Pancreas (tissue), 10 donors: Measurements from ENCODE around the gene LRRC75B. TPM values are rescaled to one million over a fixed set of nuclear protein-coding genes. Genes with fewer than 3 reads are reported as not detected.

ENCODE experiments used
- ATAC-seq, 4 donors: fragments of 200-7000 bp; cut with Tn5 transposase; one replicate each; pipeline versions ENCODE4 v1.8.0 to v1.9.1; 2020; ENCODE audit warnings: mild to moderate bottlenecking in 4 of 4, moderate library complexity in 4 of 4
- DNase-seq, 6 donors: peaks; one replicate each; pipeline ENCODE4 v3.0.0-alpha.2; 2020
- FAIRE-seq: peaks from 2 replicates; lab custom pipeline; 2012; peaks lifted over from hg19 to GRCh38; lab: Jason Lieb, UNC
- H3K27ac ChIP-seq, 4 donors: fragments of 200-600 bp; sonication (generic); 1 replicate in 3 of 4; 2 replicates in 1 of 4; pipeline versions ENCODE4 v1.5.0 to v1.8.0; 2020
- H3K27me3 ChIP-seq, 4 donors: fragments of 200-600 bp; one replicate each; pipeline ENCODE4 v1.8.0; 2021
- H3K36me3 ChIP-seq, 3 donors: fragments of 200-600 bp; sonication (generic) in 1 of 3; one replicate each; pipeline versions ENCODE4 v1.5.0 to v1.8.0; 2020 to 2021
- H3K4me1 ChIP-seq, 3 donors: fragments of 200-600 bp; one replicate each; pipeline ENCODE4 v1.8.0; 2021
- H3K4me3 ChIP-seq, 4 donors: fragments of 200-600 bp; sonication (generic) in 2 of 4; one replicate each; pipeline versions ENCODE4 v1.5.0 to v1.8.0; 2020 to 2021
- H3K9me3 ChIP-seq, 4 donors: fragments of 200-600 bp; one replicate each; pipeline ENCODE4 v1.8.0; 2021
- whole genome bisulfite sequencing, 2 donors: extraction: QIAGEN DNeasy Blood & Tissue Kit; methylation state at CpG; one replicate each; pipeline ENCODE4 v1.1.7; 2013; 5-methylcytosine and 5-hydroxymethylcytosine counted together
- intact Hi-C, 3 donors: fragments of 100-400 bp; cut with DNase I; formaldehyde crosslinking; loops; one replicate each; pipeline versions ENCODE4 v1.11.1 to v1.14.2; 2022
- polyA plus RNA-seq, 2 donors: library from polyadenylated mRNA; stranded (reverse); fragments of 200-250 nt; gene quantifications; one replicate each; pipeline ENCODE4 v1.2.3, GENCODE V29; 2013
- total RNA-seq, 6 donors: library from RNA; stranded (reverse); fragmentation: NEBNext Ultra II Directional in 4 of 6; extraction: Animal tissue kit (Norgen Biotek cat#: 25700) in 4 of 6; gene quantifications; one replicate each; pipeline versions ENCODE4 v1.2.1 to v1.2.4, GENCODE V29; 2021 to 2023
- TF ChIP-seq, protein P1 (sequence below), 4 donors: fragments of 200-600 bp; sonication (generic) in 3 of 4; IDR thresholded peaks; one replicate each; pipeline versions ENCODE4 v1.5.0 to v1.8.0; 2021; ENCODE audit warnings: antibody characterized with exemption in 4 of 4
- donor health status: healthy with polysubstance abuse.
- donor health status: DM: no; HTN: no; CAD: no; lungs with moderate emphysema.
- donor health status: DM: no; HTN: no; CAD: no.
- donor health status: control.
- donor health status: control.
- donor health status: Bipolar disorder and iron deficiency.
- donor health status: DM: yes; HTN: yes; CAD: no.
- donor health status: DM: no; HTN: no; CAD: no.
- donor health status: DM: no; HTN: no; CAD: no.
- donor health status: DM: yes; HTN: yes; CAD: no.

LRRC75B gene
- total and polyA plus RNA-seq, 8 donors: 8.3 to 106 (median 12.3) TPM

DNA sequence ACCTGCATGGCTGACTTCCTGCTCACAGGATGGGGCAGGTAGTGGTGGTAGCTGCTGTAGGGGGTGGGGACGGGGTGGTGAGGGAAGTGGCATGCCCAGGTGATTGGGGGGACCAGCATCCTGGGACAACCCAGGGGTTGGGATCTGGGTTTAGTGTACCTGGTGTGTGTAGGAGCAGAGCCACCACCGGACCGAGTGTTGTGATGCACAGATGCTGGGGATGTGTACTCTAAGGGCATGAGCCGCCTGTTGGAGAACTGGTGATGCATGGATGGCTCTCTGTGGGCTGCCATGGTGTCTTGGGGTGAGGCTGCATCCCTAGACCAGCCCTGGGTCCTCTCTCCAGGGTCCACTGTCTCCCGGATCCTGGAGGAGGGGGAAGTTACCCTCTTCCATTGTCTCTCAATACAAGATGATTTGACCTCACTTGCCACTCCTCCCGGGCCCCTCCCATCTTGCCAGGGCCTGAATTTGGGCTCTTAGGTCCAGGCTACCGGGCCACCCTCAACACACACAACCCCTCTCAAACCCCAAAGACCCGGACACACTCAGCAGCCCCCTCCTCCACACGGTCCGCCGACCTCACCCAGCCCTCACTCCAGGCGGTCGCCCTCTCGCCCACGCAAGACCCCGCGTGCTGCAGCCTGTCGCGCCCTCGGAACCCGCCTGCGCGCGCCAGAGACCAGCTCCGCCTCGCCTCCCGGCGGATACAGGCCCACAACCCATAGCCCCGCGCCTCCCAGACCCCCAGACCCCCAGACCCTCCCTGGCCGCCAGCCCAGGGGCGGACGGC is 619 bp downstream of the LRRC75B start:
- ATAC-seq (no peak), FAIRE-seq (no peak), DNase-seq (peak in 2 of 6 donors; percentile 58 to 77)
- Histone ChIP-seq H3K9me3 (no peaks in the 10 kb centered on the region), H3K36me3 (peaks cover 0 to 4% (median 0%) of the 10 kb centered on the region in 3 donors), H3K4me1 (peaks cover 9 to 18% (median 9%) of the 10 kb centered on the region in 3 donors), H3K4me3 (peak overlapping the region; percentile 38 to 63 (median 58)), H3K27me3 (no peaks in the 10 kb centered on the region), H3K27ac (peak overlapping the region; percentile 36 to 66 (median 57))
- TF ChIP-seq, protein P1, sequence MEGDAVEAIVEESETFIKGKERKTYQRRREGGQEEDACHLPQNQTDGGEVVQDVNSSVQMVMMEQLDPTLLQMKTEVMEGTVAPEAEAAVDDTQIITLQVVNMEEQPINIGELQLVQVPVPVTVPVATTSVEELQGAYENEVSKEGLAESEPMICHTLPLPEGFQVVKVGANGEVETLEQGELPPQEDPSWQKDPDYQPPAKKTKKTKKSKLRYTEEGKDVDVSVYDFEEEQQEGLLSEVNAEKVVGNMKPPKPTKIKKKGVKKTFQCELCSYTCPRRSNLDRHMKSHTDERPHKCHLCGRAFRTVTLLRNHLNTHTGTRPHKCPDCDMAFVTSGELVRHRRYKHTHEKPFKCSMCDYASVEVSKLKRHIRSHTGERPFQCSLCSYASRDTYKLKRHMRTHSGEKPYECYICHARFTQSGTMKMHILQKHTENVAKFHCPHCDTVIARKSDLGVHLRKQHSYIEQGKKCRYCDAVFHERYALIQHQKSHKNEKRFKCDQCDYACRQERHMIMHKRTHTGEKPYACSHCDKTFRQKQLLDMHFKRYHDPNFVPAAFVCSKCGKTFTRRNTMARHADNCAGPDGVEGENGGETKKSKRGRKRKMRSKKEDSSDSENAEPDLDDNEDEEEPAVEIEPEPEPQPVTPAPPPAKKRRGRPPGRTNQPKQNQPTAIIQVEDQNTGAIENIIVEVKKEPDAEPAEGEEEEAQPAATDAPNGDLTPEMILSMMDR (IDR thresholded peaks at IDR 0.05): no peak
- 10 to 12% methylated on average over 33 of the region's 33 CpGs for WGBS, 2 donors
- intact Hi-C loops: no loop called here

DNA sequence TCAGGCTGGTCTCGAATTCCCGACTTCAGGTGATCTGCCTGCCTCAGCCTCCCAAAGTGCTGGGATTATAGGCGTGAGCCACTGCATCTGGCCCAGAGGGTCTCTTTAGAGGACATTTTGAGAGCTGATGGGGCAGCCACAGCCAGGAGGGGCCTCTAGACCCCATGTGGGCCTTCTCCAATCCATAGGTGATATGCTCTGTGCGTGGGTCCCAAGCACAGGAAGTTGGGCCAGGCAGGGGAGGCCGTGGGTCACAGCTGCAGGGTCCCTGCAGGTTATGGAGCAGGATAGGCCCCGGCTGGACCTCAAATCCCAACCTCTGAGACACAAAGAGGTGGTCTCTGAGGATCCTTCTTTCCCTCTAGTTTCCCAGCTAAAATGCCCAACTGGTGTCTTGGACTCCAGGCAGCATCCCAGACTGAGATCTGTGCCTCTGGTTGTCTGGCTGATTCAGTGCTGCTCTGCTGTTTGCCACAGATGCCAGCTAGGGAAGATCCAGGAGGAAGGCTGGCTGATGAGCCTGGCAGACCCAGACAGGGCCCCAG is 1.5 kb downstream of the LRRC75B start:
- peaks cover 9 to 18% (median 9%) of the 10 kb centered on the region in 3 donors for H3K4me1 ChIP-seq
- TF ChIP-seq, protein P1 (IDR thresholded peaks at IDR 0.05): no peak
- no peak overlapping the region for H3K4me3 ChIP-seq
- intact Hi-C loops: no loop called here
- WGBS, 2 donors: 90 to 97% methylated on average over 6 of the region's 6 CpGs
- FAIRE-seq (no peak), ATAC-seq (no peak), DNase-seq (peak in 1 of 6 donors; percentile 40)
- H3K27me3 ChIP-seq: no peaks in the 10 kb centered on the region
- peaks cover 0 to 4% (median 0%) of the 10 kb centered on the region in 3 donors for H3K36me3 ChIP-seq
- H3K9me3 ChIP-seq: no peaks in the 10 kb centered on the region
- H3K27ac ChIP-seq: no peak overlapping the region

DNA sequence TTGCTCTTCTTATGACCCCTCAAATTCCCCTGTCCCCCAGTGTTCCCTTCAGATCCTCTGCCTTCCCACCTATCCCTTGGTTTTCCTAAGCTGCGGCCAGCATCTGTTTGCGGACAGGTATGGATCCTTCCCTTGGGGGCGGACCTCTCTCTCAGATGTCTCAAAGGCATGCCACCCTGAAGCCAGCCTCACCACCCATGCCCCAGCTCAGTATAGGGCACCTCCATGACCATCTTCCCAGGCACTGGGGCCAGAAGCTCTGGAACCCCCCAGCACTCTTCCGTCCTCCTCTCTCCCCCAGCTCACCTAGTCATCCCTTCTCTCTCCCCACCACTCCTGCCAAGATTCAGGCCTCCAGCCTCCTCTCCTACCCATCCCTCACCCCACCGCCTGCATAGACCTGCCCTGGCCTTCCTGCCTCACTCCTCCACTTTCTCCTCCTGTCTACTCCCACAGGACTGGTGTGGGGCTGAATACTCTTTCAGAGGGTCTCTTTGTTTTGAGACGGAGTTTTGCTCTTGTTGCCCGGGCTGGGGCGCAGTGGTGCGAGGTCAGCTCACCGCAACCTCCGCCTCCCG is 2.2 kb downstream of the LRRC75B start:
- no peak for ATAC-seq
- intact Hi-C loops: no loop called here
- 95 to 97% methylated on average over 12 of the region's 12 CpGs for WGBS, 2 donors
- TF ChIP-seq, protein P1 (IDR thresholded peaks at IDR 0.05): no peak
- peaks cover 0 to 4% (median 0%) of the 10 kb centered on the region in 3 donors for H3K36me3 ChIP-seq
- no peaks in the 10 kb centered on the region for H3K27me3 ChIP-seq
- no peak overlapping the region for H3K4me3 ChIP-seq
- no peak overlapping the region for H3K27ac ChIP-seq
- no peak for FAIRE-seq
- H3K9me3 ChIP-seq: no peaks in the 10 kb centered on the region
- peaks cover 9 to 18% (median 9%) of the 10 kb centered on the region in 3 donors for H3K4me1 ChIP-seq
- peak in 1 of 6 donors; percentile 13 for DNase-seq

DNA sequence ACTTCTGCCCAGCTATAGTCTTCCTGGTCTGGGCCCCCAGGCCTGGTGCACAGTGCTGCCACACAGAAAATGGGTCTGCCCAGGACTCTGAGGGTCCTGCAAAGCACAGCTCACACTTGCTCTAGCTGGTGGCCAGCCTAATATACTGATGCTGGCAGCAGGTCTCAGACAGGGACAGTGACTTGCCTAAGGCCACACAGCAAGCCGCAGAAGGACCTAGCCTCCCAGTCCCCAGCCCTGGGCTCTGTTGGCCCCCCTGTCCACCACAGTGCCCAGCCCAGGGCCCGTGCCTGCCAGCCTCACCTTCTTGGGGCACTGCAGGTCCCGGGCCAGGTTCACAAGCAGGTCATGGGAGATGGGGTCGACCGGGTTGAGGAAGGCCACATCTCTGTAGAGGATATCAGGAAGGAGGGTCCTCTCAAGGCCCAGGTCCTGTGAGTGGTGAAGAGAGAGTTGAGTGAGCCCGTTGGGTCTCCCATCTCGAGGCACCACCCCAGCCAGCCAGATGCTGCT is 3.3 kb downstream of the LRRC75B start:
- peak in 1 of 6 donors; percentile 63 for DNase-seq
- no peak for ATAC-seq
- H3K9me3 ChIP-seq: no peaks in the 10 kb centered on the region
- WGBS, 2 donors: 75 to 88% methylated on average over 7 of the region's 7 CpGs
- peak overlapping the region; percentile 13 to 66 (median 48) for H3K27ac ChIP-seq
- H3K4me1 ChIP-seq: peaks cover 9 to 18% (median 9%) of the 10 kb centered on the region in 3 donors
- FAIRE-seq: no peak
- no peaks in the 10 kb centered on the region for H3K27me3 ChIP-seq
- TF ChIP-seq, protein P1 (IDR thresholded peaks at IDR 0.05): no peak
- intact Hi-C loops: no loop called here
- peaks cover 0 to 4% (median 0%) of the 10 kb centered on the region in 3 donors for H3K36me3 ChIP-seq
- H3K4me3 ChIP-seq: no peak overlapping the region
